Measurements from ENCODE around the gene EAF1. TPM values are rescaled to one million over a fixed set of nuclear protein-coding genes. Genes with fewer than 3 reads are reported as not detected.

Gene EAF1
- total RNA-seq, 1 experiment from 2014 or later = 32.1 TPM

DNA sequence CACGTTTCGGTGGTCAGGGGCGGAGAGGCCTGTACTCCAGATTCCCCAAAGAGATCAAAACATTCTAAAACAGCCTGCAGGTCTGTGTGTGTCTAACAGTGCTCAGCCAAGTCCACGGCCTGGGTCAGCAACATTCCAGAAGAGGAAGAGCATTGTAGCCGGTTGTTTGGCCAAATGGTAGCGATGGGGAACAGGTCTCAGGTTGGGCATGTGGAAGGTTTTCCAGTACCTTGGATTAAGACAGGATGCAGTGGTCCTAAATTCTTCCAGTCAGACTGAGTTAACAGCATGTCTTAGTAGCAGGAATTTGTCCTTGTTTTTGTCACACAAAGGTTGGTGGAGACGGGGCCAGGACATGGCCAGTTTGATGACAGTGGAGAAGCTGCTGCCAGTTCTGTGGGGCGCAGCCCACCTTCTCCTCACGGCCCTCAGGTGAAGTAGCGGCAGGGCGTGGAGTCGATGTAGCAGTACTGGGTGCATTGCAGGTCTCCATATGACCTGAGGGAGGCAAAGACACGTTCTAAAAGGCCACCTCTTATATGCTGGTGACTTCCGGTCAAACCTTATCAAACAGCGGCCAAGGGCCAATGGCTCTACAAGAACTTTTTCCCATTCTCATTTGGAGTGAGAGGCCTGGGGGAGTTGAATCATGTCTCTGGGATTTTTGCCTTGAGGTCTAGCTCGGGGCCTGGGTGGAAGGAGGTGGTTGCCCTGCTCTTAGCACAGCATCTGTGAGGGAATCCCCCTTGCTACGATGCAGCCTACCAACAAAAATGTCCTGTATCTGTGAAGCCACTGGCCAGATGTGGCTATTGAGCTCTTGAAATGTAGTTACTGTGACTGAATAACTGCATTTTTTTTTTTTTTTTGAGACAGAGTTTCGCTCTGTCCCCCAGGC is 24.1 kb downstream of the EAF1 start:
- Histone ChIP-seq H3K27me3 (ENCODE audit: insufficient read depth, low read length) (no peaks in the 10 kb centered on the region), H3K4me1 (ENCODE audit: control insufficient read depth in 1 of 2, insufficient read depth in 2 of 2, low read length in 2 of 2) (no peaks in the 10 kb centered on the region), H3K9me3 (ENCODE audit: control insufficient read depth in 1 of 2, insufficient read depth in 1 of 2, low read depth in 1 of 2, low read length in 2 of 2) (no peaks in the 10 kb centered on the region), H3K4me3 (replicated peaks in 1 of 2; ENCODE audit: low read depth in 1 of 2, low read length in 2 of 2) (no peak overlapping the region), H3K27ac (ENCODE audit: low read depth, low read length) (no peak overlapping the region), H3K36me3 (ENCODE audit: control insufficient read depth in 1 of 2, insufficient read depth in 2 of 2, low read length in 2 of 2) (no peaks in the 10 kb centered on the region), H4K20me1 (ENCODE audit: insufficient read depth) (no peaks in the 10 kb centered on the region), H3K9me2 (ENCODE audit: insufficient read depth) (no peaks in the 10 kb centered on the region), H2AFZ (ENCODE audit: low read depth, low read length, poor library complexity, severe bottlenecking) (no peak overlapping the region), H3K9ac (ENCODE audit: low read length) (no peak overlapping the region), H3K4me2 (ENCODE audit: low read length) (no peak overlapping the region), H3K79me2 (ENCODE audit: insufficient read depth, low read length) (no peaks in the 10 kb centered on the region)
- intact Hi-C loops (cut with micrococcal nuclease) = no loop called here
- DNase-seq (ENCODE audit: low read depth, low spot score) (no peak), ATAC-seq (no peak)
- CTCF ChIA-PET = no interaction called here
- TF ChIP-seq YY1 (IDR thresholded peaks at IDR 0.05; ENCODE audit: extremely low read depth, insufficient replicate concordance, low read depth, low read length) (no peak), POLR2A (IDR thresholded peaks at IDR 0.05; ENCODE audit: borderline replicate concordance, extremely low read depth, insufficient read depth, insufficient read length) (no peak), CBX3 (IDR thresholded peaks at IDR 0.05; ENCODE audit: low read depth) (no peak), CEBPB (IDR thresholded peaks at IDR 0.05; ENCODE audit: low read depth) (no peak), SIN3A (IDR thresholded peaks at IDR 0.05; ENCODE audit: low read depth) (no peak), SP1 (IDR thresholded peaks at IDR 0.05; ENCODE audit: low read depth) (no peak), ZNF274 (IDR thresholded peaks at IDR 0.05; ENCODE audit: low read depth, low read length) (no peak), JUND (IDR thresholded peaks at IDR 0.05) (no peak), ZFX (IDR thresholded peaks at IDR 0.05) (no peak), EGR1 (IDR thresholded peaks at IDR 0.05; ENCODE audit: low read depth) (no peak), TCF7L2 (IDR thresholded peaks at IDR 0.05; ENCODE audit: borderline replicate concordance, extremely low read depth, insufficient read depth, insufficient read length) (no peak)
- TF ChIP-seq, protein P1, sequence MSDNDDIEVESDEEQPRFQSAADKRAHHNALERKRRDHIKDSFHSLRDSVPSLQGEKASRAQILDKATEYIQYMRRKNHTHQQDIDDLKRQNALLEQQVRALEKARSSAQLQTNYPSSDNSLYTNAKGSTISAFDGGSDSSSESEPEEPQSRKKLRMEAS (IDR thresholded peaks at IDR 0.05) = no peak
- TF ChIP-seq, protein P2, sequence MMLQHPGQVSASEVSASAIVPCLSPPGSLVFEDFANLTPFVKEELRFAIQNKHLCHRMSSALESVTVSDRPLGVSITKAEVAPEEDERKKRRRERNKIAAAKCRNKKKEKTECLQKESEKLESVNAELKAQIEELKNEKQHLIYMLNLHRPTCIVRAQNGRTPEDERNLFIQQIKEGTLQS (IDR thresholded peaks at IDR 0.05) = no peak
- TF ChIP-seq, protein P3, sequence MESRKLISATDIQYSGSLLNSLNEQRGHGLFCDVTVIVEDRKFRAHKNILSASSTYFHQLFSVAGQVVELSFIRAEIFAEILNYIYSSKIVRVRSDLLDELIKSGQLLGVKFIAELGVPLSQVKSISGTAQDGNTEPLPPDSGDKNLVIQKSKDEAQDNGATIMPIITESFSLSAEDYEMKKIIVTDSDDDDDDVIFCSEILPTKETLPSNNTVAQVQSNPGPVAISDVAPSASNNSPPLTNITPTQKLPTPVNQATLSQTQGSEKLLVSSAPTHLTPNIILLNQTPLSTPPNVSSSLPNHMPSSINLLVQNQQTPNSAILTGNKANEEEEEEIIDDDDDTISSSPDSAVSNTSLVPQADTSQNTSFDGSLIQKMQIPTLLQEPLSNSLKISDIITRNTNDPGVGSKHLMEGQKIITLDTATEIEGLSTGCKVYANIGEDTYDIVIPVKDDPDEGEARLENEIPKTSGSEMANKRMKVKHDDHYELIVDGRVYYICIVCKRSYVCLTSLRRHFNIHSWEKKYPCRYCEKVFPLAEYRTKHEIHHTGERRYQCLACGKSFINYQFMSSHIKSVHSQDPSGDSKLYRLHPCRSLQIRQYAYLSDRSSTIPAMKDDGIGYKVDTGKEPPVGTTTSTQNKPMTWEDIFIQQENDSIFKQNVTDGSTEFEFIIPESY (IDR thresholded peaks at IDR 0.05; ENCODE audit: extremely low read depth, insufficient replicate concordance, low read length) = no peak
- BruUV-seq (replicated peaks) = no TSS peak
- POLR2A ChIA-PET = no interaction called here
- RAD21 ChIA-PET (ENCODE audit: low non-redundant PET in 1 of 2, low total read pairs in 2 of 2, uncharacterized antibody in 2 of 2, unreplicated experiment in 2 of 2) = no interaction called here

All from HCT116 (cell line).